DOHH2 (cell line): ENCODE results near the gene NGEF.

Source experiments
- EZH2phosphoT487 ChIP-seq: fragments of 200-600 bp; sonication (generic); IDR thresholded peaks from 2 replicates; pipeline ENCODE4 v1.6.1; 2017; ENCODE audit warnings: borderline replicate concordance, mild to moderate bottlenecking, antibody characterized with exemption, low read length, moderate library complexity, mixed read lengths
- TF ChIP-seq, protein P1 (sequence below): fragments of 200-600 bp; sonication (generic); IDR thresholded peaks from one replicate; pipeline ENCODE4 v1.5.1; 2014; ENCODE audit warnings: antibody characterized with exemption, mild to moderate bottlenecking, low read depth, low read length; ENCODE audit not compliant: poor library complexity, severe bottlenecking

DNA sequence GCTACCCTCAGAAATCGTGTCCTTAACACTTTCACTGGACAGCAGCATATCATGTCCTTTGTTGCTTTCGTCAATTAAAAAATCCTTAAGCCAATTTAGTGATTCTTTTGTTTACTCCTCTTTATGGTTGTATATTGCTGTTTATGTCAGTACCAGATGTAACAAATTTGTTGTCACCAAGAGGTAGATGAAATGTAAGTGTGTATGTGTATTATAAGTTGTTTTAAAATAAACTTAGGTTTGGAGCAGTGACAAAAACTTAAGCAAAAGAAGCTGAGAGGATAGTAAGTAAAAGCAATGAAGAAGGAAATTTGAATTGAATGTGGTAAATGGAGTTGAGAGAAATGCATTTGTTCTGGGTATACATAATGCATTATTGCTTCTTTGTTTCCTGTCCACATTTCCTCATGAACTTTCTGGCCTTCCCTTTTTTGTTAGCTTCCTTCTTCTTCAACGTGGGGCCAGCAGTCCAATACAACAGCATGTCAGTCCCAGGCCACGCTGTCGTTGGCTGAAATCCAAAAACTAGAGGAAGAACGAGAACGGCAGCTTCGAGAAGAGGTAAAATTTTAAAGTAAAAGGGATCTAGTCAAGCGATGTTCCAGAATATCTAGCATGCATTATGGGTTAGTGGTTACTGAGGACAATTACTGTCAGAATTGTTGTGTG lies 173.5 kb downstream of the NGEF start:
- TF ChIP-seq, protein P1, sequence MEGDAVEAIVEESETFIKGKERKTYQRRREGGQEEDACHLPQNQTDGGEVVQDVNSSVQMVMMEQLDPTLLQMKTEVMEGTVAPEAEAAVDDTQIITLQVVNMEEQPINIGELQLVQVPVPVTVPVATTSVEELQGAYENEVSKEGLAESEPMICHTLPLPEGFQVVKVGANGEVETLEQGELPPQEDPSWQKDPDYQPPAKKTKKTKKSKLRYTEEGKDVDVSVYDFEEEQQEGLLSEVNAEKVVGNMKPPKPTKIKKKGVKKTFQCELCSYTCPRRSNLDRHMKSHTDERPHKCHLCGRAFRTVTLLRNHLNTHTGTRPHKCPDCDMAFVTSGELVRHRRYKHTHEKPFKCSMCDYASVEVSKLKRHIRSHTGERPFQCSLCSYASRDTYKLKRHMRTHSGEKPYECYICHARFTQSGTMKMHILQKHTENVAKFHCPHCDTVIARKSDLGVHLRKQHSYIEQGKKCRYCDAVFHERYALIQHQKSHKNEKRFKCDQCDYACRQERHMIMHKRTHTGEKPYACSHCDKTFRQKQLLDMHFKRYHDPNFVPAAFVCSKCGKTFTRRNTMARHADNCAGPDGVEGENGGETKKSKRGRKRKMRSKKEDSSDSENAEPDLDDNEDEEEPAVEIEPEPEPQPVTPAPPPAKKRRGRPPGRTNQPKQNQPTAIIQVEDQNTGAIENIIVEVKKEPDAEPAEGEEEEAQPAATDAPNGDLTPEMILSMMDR = no peak
- no peak for TF ChIP-seq EZH2phosphoT487
